ENCODE measurements around the gene RPL32.

RPL32 gene

GRCh38 chr3:12866836-12867235 lies 25.5 kb upstream of the RPL32 start:
- no peaks in the 10 kb centered on the region for H3K36me3 ChIP-seq (ENCODE audit: control insufficient read depth in 2 of 2, insufficient read depth in 1 of 2, low read length in 2 of 2)
- H3K9me3 ChIP-seq (ENCODE audit: control insufficient read depth, insufficient read depth, low read depth, low read length): no peaks in the 10 kb centered on the region
- ChIA-PET POLR2A (no interaction called here), CTCF (interaction anchor here (1.1 to 5.7 kb wide), 4 partner anchors 8 to 115 kb away, joined by 3 to 71 read pairs (median 6); no protein-coding TSS in a partner anchor)
- H3K4me3 ChIP-seq (ENCODE audit: low read depth, low read length): no peak overlapping the region
- no peak overlapping the region for H3K27ac ChIP-seq (ENCODE audit: extremely low read depth, low read depth, low read length)
- no peak for TF ChIP-seq ZNF510 (tag by site-specific recombination; IDR thresholded peaks at IDR 0.05; ENCODE audit: insufficient replicate concordance)
- no peak for TF ChIP-seq GLI2 (tag by site-specific recombination; IDR thresholded peaks at IDR 0.05; ENCODE audit: borderline replicate concordance, low read depth)
- no peak for TF ChIP-seq ZNF350 (tag by site-specific recombination; IDR thresholded peaks at IDR 0.05)
- TF ChIP-seq ZNF610 (tag by site-specific recombination; IDR thresholded peaks at IDR 0.05; ENCODE audit: borderline replicate concordance): no peak
- TF ChIP-seq ZNF362 (tag by site-specific recombination; IDR thresholded peaks at IDR 0.05): no peak
- TF ChIP-seq ZBTB49 (tag by site-specific recombination; IDR thresholded peaks at IDR 0.05; ENCODE audit: low read depth): no peak
- TF ChIP-seq ZNF138 (tag by site-specific recombination; IDR thresholded peaks at IDR 0.05; ENCODE audit: borderline replicate concordance): no peak
- no peak for TF ChIP-seq EGR2 (tag by site-specific recombination; IDR thresholded peaks at IDR 0.05; ENCODE audit: low read depth)
- TF ChIP-seq ZNF221 (tag by site-specific recombination; IDR thresholded peaks at IDR 0.05; ENCODE audit: borderline replicate concordance): no peak
- TF ChIP-seq ZNF600 (tag by site-specific recombination; IDR thresholded peaks at IDR 0.05): no peak
- TF ChIP-seq ZNF560 (tag by site-specific recombination; IDR thresholded peaks at IDR 0.05; ENCODE audit: borderline replicate concordance): no peak
- TF ChIP-seq ZNF513 (tag by site-specific recombination; IDR thresholded peaks at IDR 0.05): no peak
- no peak for TF ChIP-seq ZNF580 (tag by site-specific recombination; IDR thresholded peaks at IDR 0.05)
- no peak for TF ChIP-seq ZNF645 (tag by site-specific recombination; IDR thresholded peaks at IDR 0.05)
- no peak for TF ChIP-seq ZNF214 (tag by site-specific recombination; IDR thresholded peaks at IDR 0.05; ENCODE audit: borderline replicate concordance)
- no peak for TF ChIP-seq ZNF701 (tag by site-specific recombination; IDR thresholded peaks at IDR 0.05)
- no peak for TF ChIP-seq ZNF629 (tag by site-specific recombination; IDR thresholded peaks at IDR 0.05)
- no peak for TF ChIP-seq PBX3 (CRISPR knock-in tag; IDR thresholded peaks at IDR 0.05)
- H3K4me1 ChIP-seq (ENCODE audit: control insufficient read depth, insufficient read depth, low read length): no peaks in the 10 kb centered on the region
